ENCODE measurements around the gene ENOX2. TPM values are rescaled to one million over a fixed set of nuclear protein-coding genes. Genes with fewer than 3 reads are reported as not detected.

The ENOX2 gene
- total RNA-seq, 1 experiment from 2014 or later = 12.9 TPM

- TF ChIP-seq ZBTB33 (IDR thresholded peaks at IDR 0.05; ENCODE audit: extremely low read depth, insufficient replicate concordance, low read length) (no peak), SRF (IDR thresholded peaks at IDR 0.05; ENCODE audit: low read depth) (no peak), MAX (IDR thresholded peaks at IDR 0.05) (no peak), SP1 (IDR thresholded peaks at IDR 0.05; ENCODE audit: low read depth) (no peak), TCF7L2 (IDR thresholded peaks at IDR 0.05; ENCODE audit: borderline replicate concordance, extremely low read depth, insufficient read depth, insufficient read length) (no peak)
Observed at GRCh38 chrX:130607431-130607830, 295.6 kb downstream of the ENOX2 start (continued).

- TF ChIP-seq CTCF (IDR thresholded peaks at IDR 0.05 in 2 of 3, conservative IDR thresholded peaks at IDR 0.05 in 1 of 3; ENCODE audit: borderline replicate concordance in 1 of 3, insufficient read depth in 1 of 3, low read depth in 2 of 3, low read length in 2 of 3) = no peak
- no peak for TF ChIP-seq EGR1 (IDR thresholded peaks at IDR 0.05; ENCODE audit: low read depth)
- TF ChIP-seq MAX (IDR thresholded peaks at IDR 0.05) = no peak
- TF ChIP-seq FOSL1 (IDR thresholded peaks at IDR 0.05; ENCODE audit: low read depth) = no peak
- no peak for TF ChIP-seq SRF (IDR thresholded peaks at IDR 0.05; ENCODE audit: low read depth)
- no peak for TF ChIP-seq EZH2 (IDR thresholded peaks at IDR 0.05)
- TF ChIP-seq ZNF274 (IDR thresholded peaks at IDR 0.05; ENCODE audit: low read depth, low read length) = no peak
- TF ChIP-seq RAD21 (IDR thresholded peaks at IDR 0.05; ENCODE audit: low read depth) = no peak
- no peak for TF ChIP-seq ELF1 (IDR thresholded peaks at IDR 0.05; ENCODE audit: borderline replicate concordance, low read depth)
- TF ChIP-seq ZFX (IDR thresholded peaks at IDR 0.05) = no peak
- no peak for TF ChIP-seq REST (IDR thresholded peaks at IDR 0.05; ENCODE audit: low read depth)
- TF ChIP-seq EZH2phosphoT487 (IDR thresholded peaks at IDR 0.05; ENCODE audit: borderline replicate concordance) = no peak
- TF ChIP-seq YY1 (IDR thresholded peaks at IDR 0.05; ENCODE audit: extremely low read depth, insufficient replicate concordance, low read depth, low read length) = no peak
- TF ChIP-seq SIN3A (IDR thresholded peaks at IDR 0.05; ENCODE audit: low read depth) = no peak
- TF ChIP-seq CEBPB (IDR thresholded peaks at IDR 0.05; ENCODE audit: low read depth) = no peak
- no peak for TF ChIP-seq CBX3 (IDR thresholded peaks at IDR 0.05; ENCODE audit: low read depth)
- Histone ChIP-seq H4K20me1 (ENCODE audit: insufficient read depth) (no peaks in the 10 kb centered on the region), H3K4me3 (replicated peaks in 1 of 2; ENCODE audit: low read depth in 1 of 2, low read length in 2 of 2) (no peak overlapping the region), H2AFZ (ENCODE audit: low read depth, low read length, poor library complexity, severe bottlenecking) (no peak overlapping the region), H3K9ac (ENCODE audit: low read length) (no peak overlapping the region), H3K27ac (ENCODE audit: low read depth, low read length) (no peak overlapping the region), H3K79me2 (ENCODE audit: insufficient read depth, low read length) (no peaks in the 10 kb centered on the region), H3K4me2 (ENCODE audit: low read length) (no peak overlapping the region), H3K9me2 (ENCODE audit: insufficient read depth) (no peaks in the 10 kb centered on the region), H3K27me3 (ENCODE audit: insufficient read depth, low read length) (no peaks in the 10 kb centered on the region), H3K36me3 (ENCODE audit: control insufficient read depth in 1 of 2, insufficient read depth in 2 of 2, low read length in 2 of 2) (no peaks in the 10 kb centered on the region), H3K9me3 (ENCODE audit: control insufficient read depth in 1 of 2, insufficient read depth in 1 of 2, low read depth in 1 of 2, low read length in 2 of 2) (no peaks in the 10 kb centered on the region), H3K4me1 (ENCODE audit: control insufficient read depth in 1 of 2, insufficient read depth in 2 of 2, low read length in 2 of 2) (no peaks in the 10 kb centered on the region)
- RAD21 ChIA-PET (ENCODE audit: low non-redundant PET in 1 of 2, low total read pairs in 2 of 2, uncharacterized antibody in 2 of 2, unreplicated experiment in 2 of 2) = no interaction called here
- DNase-seq (ENCODE audit: low read depth, low spot score) (no peak), ATAC-seq (no peak)
- intact Hi-C loops (cut with micrococcal nuclease) = no loop called here
- CTCF ChIA-PET = no interaction called here
- no TSS peak for BruUV-seq (replicated peaks)
- POLR2A ChIA-PET = no interaction called here
Observed at GRCh38 chrX:130606425-130606824, 296.6 kb downstream of the ENOX2 start.

All from HCT116 (cell line).